DMS53 (cell line): ENCODE data around the gene SIM2.

Experiments
- DNase-seq: peaks from one replicate; lab custom pipeline; 2025; lab: John Stamatoyannopoulos, UW

Gene SIM2

DNA sequence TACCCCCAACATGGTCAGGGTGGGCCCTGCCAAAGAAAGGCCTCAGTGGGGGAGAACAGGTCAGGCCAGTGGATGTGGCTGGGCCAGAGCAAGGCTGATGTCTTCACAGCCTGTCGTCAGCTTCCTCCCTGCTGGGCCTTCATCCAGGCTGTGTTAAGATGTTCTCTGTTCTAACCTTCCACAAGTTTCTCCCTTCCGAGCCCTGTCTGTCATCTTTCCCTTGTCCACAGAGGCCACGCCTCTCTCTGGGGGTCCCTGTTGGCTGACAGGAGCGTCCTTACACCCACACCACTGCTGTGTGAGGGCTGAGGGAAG is 36.2 kb downstream of the SIM2 start:
- DNase-seq, result no peak

DNA sequence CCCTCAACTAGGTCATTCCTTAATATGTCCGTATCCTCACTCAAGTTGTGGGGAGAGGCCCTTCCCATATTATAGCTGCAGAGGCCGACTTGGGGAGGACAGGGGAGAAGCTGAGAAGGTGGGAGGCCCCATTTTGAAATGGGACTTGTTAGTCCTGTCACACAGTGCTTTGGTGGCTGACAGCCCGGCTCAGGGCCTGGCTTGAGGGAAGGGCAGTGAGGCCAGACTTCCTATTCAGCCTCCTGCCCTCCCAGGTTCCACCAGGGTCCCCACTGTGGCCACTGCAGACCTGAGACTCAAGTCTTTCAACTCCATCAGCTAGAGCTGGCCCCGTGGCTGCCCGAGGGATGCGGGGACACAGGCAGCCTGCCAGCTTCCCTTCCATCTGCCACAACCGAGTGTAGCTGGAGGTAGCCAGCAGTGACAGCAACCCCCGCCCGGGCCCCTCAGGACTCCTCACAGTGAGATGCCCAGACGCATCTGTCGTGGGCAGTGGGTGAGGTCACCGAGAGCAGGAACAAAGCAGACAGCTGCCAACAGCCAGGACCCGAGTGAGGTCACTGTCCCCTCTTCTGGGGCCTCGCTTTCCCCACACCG is 36.9 kb downstream of the SIM2 start:
- DNase-seq, result no peak

DNA sequence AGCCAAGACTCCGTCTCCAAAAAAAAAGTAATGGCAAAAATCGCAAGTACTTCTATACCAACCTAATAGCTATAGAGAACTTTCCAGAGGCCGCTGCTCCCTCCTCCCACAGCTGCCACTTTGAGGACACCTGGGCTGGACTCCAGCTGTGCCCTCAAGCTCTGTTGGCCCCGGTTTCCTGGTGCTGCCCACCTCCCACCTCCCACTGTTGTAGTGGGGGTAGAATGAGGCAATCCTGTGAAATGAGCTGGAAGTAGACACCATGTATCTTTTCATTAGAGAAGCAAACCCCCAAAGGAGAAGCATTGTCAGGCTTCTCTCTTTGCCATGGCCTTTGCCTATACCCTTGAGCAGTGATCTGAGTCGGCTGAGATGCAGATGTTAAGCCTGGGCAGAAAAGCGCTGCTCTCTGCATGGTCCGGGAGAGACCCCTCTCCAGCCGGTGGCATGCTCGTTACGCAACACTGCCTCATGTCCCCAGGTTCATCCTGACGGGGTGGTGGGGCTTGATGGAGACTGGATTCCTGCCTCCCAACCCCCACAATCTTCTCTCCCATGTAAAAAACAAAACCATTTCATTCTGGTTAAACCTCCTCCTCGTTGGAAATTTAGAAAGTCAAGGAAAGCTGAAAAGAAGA is 39.7 kb downstream of the SIM2 start:
- DNase-seq, result no peak

DNA sequence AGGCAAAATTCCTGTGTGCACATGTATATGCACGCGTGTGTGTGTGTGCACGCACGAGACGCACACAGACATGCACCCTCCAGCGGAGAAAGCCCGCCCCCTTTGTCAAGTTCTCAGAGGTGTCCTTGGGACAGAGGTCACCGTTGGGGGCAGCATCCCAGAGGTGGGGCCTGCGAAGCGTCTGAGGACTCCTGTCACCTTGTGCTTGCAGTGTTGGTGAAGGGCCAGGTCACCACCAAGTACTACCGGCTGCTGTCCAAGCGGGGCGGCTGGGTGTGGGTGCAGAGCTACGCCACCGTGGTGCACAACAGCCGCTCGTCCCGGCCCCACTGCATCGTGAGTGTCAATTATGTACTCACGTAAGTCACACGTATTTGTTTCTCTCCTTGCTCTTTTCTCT is 42.6 kb downstream of the SIM2 start:
- no peak for DNase-seq

DNA sequence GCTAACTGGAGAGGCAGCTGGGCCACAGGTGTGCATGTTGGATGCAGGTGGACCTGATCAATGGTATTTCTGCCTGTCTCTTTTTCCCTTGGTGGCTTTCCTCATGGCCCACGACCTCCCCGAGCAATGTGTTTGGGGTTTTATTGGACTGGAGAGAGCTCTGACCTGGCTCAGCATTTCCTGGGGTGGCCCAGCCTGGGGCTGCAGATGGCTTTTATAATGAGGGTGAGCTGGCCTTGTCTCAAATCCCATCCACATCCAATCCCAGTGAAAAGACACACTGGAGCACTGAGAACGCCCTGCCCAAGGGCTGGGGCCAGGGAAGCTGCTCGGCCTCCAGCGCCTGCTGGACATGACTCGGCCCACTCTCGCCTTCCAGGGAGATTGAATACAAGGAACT is 44.1 kb downstream of the SIM2 start:
- DNase-seq, result no peak

DNA sequence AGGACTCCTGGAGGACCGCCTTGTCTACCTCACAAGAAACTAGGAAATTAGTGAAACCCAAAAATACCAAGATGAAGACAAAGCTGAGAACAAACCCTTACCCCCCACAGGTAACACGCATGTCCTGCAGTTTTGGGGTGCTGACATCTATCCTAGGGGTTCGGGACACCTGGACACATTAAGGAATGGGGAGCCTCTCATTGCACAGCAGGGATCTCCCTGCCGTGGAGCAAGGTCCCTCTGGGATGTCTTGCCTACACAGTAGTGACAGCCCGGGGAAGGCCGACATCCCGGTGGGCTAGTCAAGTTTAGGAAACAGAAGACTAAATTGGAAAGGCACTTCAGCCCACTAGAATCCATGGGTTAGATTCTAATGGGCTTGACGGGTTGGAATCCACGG is 44.5 kb downstream of the SIM2 start:
- no peak for DNase-seq

DNA sequence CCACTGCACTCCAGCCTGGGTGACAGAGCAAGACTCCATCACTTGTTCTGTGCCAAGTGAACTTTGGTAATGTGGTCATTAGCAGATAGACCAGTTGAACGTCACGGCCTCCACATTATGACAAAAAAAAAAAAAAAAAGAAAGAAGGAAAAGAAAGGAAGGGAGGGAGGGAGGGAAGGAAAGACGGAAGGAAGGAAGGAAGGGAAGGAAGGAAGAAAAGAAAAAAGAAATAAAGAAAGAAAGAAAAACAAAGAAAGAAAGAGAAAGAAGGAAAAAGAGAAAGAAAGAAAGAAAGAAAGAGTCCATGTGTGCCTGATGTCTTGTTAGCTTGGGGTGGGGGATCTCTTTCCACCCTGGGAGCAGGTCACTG is 45.3 kb downstream of the SIM2 start:
- no peak for DNase-seq

DNA sequence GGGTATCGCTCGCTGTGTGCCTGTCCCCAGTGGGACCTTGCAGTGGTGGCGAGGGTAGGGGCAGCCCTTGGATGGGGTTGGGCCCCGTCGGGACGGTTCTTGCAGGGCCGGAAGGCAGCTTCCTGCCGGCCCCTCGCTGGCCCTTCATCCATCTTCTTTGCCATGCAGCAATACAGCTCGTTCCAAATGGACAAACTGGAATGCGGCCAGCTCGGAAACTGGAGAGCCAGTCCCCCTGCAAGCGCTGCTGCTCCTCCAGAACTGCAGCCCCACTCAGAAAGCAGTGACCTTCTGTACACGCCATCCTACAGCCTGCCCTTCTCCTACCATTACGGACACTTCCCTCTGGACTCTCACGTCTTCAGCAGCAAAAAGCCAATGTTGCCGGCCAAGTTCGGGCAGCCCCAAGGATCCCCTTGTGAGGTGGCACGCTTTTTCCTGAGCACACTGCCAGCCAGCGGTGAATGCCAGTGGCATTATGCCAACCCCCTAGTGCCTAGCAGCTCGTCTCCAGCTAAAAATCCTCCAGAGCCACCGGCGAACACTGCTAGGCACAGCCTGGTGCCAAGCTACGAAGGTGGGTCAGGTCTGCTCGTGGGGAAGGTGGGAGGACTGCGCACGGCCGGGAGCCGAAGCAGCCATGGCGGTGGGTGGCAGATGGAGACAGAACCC is 45.8 kb downstream of the SIM2 start:
- no peak for DNase-seq

DNA sequence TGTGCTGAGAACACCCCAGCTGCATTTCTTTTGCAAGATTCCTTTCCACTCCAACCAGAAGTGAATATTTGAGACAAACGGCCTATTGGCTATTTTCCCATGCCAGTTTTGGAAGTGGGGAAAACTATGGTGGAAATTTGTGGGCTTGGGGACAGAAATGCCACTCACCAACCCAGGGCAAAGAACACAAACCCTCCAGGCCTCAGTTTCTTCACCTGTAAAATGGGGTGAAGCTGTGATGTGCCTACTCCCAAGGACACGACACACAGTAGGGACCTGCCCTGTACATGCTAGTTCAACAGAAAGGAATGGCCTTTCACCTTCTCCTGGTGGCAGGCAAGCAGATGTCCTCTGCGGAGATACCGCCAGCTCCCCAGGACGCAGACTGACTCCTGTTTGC is 46.5 kb downstream of the SIM2 start:
- DNase-seq, result no peak

DNA sequence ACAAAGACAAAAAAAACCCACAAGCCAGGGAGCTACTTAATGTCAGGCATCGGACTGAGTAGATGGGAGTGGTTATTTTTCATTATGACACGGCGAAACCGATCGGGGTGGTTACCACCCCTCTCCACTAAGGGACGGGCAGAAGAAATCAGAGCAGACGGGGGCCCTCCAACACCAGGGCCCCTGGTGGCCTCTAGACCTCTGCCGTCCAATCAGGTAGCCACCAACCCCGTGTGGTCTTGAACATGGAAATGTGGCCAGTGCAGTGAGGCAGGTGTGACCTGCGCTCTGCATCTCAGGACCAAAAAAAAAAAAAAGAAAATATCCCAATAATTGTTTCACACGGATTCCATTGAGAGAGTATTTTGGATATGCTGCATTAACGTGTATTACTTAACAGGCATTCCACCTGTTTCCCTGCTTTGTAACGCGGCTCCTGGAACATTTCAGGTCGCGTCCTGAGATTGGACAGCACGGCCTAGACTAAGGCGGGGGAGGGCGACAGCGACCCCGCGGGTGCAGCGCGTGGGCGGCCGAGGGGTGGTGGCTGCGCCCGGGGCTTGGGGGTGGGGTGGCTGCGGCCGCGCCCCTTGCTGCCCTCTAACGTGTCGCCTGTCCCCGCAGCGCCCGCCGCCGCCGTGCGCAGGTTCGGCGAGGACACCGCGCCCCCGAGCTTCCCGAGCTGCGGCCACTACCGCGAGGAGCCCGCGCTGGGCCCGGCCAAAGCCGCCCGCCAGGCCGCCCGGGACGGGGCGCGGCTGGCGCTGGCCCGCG is 48.3 kb downstream of the SIM2 start:
- DNase-seq, result peak; percentile 51

DNA sequence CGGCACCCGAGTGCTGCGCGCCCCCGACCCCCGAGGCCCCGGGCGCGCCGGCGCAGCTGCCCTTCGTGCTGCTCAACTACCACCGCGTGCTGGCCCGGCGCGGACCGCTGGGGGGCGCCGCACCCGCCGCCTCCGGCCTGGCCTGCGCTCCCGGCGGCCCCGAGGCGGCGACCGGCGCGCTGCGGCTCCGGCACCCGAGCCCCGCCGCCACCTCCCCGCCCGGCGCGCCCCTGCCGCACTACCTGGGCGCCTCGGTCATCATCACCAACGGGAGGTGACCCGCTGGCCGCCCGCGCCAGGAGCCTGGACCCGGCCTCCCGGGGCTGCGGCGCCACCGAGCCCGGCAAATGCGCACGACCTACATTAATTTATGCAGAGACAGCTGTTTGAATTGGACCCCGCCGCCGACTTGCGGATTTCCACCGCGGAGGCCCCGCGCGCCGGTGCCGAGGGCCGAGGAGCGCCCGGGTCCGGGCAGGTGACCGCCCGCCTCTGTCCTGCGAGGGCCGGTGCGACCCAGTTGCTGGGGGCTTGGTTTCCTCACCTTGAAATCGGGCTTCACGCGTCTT is 49.0 kb downstream of the SIM2 start:
- DNase-seq, result peak; percentile 66

DNA sequence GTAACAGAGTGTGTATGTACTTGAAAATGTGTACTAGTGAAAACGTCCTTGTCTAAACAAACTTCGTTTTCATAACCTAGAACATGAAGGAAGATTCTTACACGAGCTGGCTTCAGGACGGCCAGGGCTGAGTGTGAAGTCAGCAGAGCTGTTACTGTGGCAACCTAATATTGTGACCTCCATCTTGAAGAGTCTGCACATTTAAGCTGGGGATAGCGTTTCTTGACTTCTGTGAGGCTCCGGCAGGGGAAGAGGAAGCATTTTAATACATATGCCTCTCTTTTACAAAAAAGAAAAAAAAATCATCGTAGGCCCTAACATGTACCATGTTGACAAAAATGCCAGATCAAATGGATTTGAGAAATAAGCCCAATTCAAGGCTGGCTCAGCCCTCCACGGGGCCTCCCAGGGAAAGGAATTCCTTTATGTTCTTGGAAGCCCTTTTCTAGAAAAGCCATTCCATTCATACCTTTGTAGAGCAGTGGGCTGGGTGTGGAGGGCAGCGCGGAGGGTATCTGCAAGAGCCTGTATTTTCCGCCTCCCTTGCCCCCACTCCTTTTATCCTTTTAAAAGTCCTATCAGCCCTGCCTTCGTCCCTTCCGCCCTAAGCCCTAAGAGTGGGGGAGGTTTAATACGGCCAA is 51.1 kb downstream of the SIM2 start:
- DNase-seq, result peak; percentile 19

DNA sequence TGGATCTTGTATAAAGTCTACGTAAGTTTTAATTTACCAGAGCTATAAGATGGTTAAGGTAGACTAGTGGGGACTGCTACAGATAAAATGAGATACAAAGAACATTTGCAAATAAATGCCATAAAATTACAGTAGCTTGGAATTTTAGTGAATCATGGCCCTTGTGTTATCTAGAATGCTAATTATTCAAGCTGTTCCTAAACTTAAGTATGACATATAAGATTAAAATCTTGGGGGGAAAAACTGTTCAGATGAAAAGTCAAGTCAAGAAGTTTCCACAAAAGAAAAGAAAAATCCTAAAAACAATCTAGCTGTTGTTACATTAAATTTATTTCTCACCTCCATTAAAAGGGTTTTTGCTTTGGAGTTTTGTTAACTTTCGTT is 51.7 kb downstream of the SIM2 start:
- no peak for DNase-seq

DNA sequence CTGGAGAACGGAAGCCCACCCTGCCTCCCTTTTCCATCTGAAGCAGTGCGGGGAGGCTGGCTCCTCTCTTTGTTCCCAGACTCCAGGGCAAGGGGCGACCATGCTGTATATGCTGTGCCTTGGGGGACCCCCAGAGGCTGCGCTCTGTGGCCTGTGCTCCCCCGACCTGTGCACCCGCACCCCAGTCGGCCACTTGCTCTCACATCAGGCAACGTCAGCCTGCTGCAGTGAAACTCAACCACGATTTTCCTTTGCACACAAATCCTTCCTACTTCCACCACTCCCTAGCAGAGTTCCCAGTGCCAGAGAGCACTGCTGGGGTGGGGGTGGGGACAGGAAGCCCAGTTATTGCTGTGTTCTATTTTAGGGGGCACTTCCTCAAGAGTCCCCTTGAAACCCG is 52.5 kb downstream of the SIM2 start:
- DNase-seq, result no peak

DNA sequence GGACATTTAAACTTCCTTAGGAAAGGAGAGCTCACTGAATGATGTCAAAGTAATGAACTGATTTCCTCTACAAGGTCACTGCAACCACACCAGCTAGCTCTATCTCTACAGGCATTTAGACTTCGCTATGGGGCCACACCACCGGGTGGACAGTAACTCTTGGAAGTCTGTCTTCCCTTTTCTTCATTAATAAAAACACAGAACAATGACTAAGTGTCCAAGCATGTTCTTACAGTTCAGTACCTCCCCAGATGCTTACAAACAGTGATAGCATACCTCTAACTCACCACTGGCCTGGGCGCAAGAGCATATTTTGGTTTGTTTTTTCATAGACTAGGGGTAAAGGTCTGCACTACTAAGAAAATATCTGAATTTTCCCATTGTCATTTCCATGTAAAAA is 54.6 kb downstream of the SIM2 start:
- no peak for DNase-seq

DNA sequence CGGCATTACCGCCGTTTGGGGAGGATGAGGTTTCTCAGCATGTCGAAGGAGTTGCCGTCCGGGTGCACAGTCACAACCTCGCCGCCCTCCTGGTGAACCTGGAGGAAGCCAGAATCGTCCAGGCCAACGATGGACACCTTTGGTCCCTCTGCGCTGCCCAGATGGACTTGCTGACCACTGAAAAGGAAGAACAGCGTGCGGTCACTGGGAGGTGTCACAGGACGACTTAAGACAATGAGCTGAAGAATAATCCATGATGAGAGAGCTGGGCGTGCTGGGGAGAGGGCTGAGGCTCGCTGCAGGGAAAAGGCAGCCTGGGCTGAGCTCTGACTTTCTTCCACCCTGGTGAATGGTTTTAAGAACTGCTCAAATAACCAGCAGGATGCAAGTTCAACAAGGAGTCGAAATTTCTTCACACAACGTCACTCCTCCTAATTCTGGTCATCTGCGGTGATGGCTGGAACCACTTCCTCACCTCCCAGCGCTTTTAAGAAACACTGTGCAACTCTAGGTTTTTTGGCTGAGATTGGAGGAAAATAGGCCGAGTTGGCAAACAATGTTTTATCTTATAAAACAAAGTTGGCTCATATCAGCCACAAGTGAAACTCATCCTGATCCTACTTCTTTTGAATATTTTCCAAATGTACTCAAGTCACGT is 55.5 kb downstream of the SIM2 start:
- no peak for DNase-seq

DNA sequence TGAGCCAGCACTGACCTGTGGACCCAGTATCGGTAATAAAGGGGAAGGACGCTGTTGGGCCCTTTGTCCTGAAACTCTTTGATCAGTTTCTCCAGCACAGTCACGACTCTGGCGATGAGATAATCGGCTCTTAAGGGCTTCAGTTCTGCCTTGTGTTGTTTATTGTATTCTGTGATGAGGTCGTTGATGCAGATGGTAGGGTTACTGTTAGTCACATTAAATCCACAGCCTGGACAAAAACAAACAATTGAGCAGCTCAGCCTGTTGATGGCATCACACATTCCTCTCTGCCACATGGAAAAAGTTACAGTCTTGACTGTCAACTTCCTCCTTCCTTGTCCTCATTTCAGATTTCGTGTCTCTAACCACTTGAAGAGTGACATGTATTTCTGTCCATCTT is 57.6 kb downstream of the SIM2 start:
- peak; percentile 81 for DNase-seq

DNA sequence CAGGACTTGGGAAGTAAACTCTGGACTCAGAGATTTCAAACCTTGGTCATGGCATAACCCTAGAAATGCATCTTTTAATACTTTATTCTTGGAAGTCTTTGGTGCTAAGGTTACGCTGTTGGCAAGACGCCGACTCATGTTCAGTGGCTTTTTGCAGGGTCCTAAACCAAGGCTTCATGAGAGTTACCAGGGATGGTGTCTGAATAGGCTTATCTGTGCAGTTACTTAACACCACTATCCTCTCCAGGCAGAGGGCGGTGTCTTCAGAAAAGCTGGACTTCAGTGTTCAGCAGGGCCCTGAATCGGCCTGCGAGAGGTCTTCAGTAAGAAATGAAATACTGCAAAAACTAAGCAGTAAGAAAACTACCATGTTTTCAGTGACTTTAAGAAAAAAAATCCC is 58.3 kb downstream of the SIM2 start:
- DNase-seq, result no peak

DNA sequence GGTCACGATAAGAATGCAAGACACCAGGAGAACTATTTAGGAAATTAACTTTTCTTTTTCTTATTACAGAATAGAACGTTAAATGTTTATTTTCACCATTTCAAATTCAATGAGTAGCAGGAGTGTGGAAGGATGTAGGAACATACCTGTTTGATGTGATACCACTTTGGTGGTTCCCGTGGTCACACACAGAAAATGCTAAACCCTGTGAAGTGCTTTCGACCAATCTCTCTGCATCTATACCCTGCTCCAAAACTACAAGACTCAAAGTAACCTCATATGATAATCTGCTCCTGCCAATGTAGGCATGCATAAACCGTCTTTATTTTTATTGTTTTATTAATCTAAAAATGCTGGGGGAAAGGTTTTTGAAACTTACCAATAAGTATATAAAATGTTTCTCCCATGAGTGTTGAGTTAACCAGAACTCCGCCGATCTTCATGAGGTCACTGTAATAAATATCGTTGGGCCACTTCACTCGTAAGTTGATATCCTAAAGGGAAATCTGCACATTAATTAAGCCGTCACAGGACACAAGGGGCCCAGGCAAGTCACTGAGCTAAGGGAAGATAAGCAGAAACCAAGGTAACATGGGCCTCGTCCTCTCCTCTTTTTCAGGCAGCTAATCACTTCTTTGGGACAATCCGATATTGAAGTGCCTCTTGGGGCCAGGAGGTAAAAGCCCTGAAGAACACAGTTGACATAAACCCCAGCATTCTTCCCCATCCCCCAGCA is 60.6 kb downstream of the SIM2 start:
- DNase-seq, result no peak

DNA sequence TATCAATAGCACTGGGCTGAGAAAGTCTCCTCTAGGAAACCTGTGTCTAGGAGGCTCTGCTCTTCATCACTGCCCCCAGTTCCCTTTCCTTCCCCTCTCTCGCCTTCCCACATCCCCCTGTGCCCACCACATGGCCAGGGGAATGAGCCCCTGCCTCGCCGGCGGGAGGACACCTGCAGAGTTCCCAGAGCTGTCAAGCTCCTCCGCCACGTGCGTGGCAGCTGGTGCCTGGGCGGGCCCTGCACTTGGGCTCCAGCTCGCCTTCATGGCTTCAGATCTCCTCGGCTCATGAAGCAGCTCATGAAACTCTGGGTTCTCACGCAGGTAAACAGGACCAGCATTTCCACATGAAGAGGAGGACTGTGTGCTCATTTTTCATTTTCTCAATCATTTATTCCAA is 62.8 kb downstream of the SIM2 start:
- DNase-seq, result no peak

DNA sequence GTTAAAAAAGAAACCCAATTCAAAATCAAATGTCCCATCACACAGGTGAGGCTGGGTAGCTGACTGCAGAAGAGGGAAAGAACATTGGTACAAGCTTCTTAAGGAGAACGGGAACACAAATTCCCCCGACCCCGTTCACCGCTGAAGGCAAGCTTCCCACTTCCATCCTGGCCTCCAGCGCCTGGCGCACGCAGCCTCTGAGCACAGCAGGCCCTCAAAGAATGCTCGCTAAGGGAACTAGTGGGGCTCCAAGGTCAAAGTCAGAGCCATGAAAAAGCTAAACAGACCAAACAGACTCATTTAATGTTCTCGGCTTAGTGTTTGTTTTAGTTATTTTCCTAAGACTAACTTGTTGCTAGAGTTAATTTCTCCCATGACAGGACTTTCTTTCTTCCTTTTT is 63.7 kb downstream of the SIM2 start:
- no peak for DNase-seq
